HepG2 (cell line): ENCODE results near the gene FN1. TPM values are rescaled to one million over a fixed set of nuclear protein-coding genes. Genes with fewer than 3 reads are reported as not detected.

Source experiments
- ETS1 ChIP-seq: sonication (generic); formaldehyde crosslinking; IDR thresholded peaks from 2 replicates; pipeline ENCODE4 v1.4.0; 2020; ENCODE audit warnings: missing genetic modification reagents
- GATA4 ChIP-seq: sonication (generic); IDR thresholded peaks from 2 replicates; pipeline ENCODE4 v1.6.1; 2016; ENCODE audit warnings: antibody characterized with exemption, low read depth, borderline replicate concordance
- GZF1 ChIP-seq: sonication (generic); formaldehyde crosslinking; IDR thresholded peaks from 2 replicates; pipeline ENCODE4 v1.5.1; 2020; ENCODE audit warnings: mild to moderate bottlenecking, missing genetic modification reagents
- HNF4G ChIP-seq, 2 experiments: sonication (generic) in 1 of 2; formaldehyde crosslinking in 1 of 2; IDR thresholded peaks; 2 replicates each; pipeline versions ENCODE4 v1.4.0 to v1.6.1; 2011 to 2020; ENCODE audit warnings: borderline replicate concordance in 2 of 2, low read depth in 2 of 2, mild to moderate bottlenecking in 2 of 2, low read length in 1 of 2, missing genetic modification reagents in 1 of 2, moderate library complexity in 1 of 2
- KDM5A ChIP-seq: fragments of 200-600 bp; sonication (generic); IDR thresholded peaks from 2 replicates; pipeline ENCODE4 v1.7.0; 2018; ENCODE audit warnings: antibody characterized with exemption, mild to moderate bottlenecking, low read length, borderline replicate concordance
- MAFG ChIP-seq: sonication (generic); formaldehyde crosslinking; IDR thresholded peaks from 2 replicates; pipeline ENCODE4 v1.5.1; 2020; ENCODE audit warnings: mild to moderate bottlenecking, missing genetic modification reagents
- NCOA2 ChIP-seq: sonication (generic); formaldehyde crosslinking; IDR thresholded peaks from 2 replicates; pipeline ENCODE4 v1.8.0; 2022; ENCODE audit warnings: inconsistent platforms
- RXRA ChIP-seq: sonication (generic); formaldehyde crosslinking; IDR thresholded peaks from 2 replicates; pipeline ENCODE4 v1.5.1; 2020; ENCODE audit warnings: missing genetic modification reagents
- YEATS4 ChIP-seq: sonication (generic); formaldehyde crosslinking; IDR thresholded peaks from 2 replicates; pipeline ENCODE4 v1.4.0; 2020; ENCODE audit warnings: missing genetic modification reagents, borderline replicate concordance
- ZFP91 ChIP-seq: sonication (generic); formaldehyde crosslinking; IDR thresholded peaks from 2 replicates; pipeline ENCODE4 v1.9.0; 2022; ENCODE audit warnings: missing genetic modification reagents, mild to moderate bottlenecking, borderline replicate concordance
- ZMAT3 ChIP-seq: sonication (generic); formaldehyde crosslinking; conservative IDR thresholded peaks from 2 replicates; pipeline ENCODE4 v1.7.0; 2021; ENCODE audit warnings: missing genetic modification reagents
- ZNF563 ChIP-seq: sonication (generic); formaldehyde crosslinking; IDR thresholded peaks from 2 replicates; pipeline ENCODE4 v1.8.0; 2022; ENCODE audit warnings: mild to moderate bottlenecking, moderate library complexity, missing genetic modification reagents
- ZNF691 ChIP-seq: sonication (generic); formaldehyde crosslinking; IDR thresholded peaks from 2 replicates; pipeline ENCODE4 v1.4.0; 2020; ENCODE audit warnings: missing genetic modification reagents, low read depth, mild to moderate bottlenecking, borderline replicate concordance
- polyA plus RNA-seq, 8 experiments: library from polyadenylated mRNA; depleted of rRNA in 3 of 8; stranded (reverse) in 7 of 8; unstranded in 1 of 8; fragments of >200 nt; fragmentation: Illumina TruSeq in 4 of 8; extraction: Trizol in 4 of 8; gene quantifications; 2 replicates each; pipeline versions ENCODE4 v1.2.1 to v1.2.3, GENCODE V29; 2011 to 2016; ENCODE audit warnings: low read depth in 4 of 8, missing spikeins in 1 of 8, mixed read lengths in 1 of 8; ENCODE audit not compliant: insufficient read depth in 1 of 8
- total RNA-seq, 5 experiments: library from RNA; depleted of rRNA; stranded (reverse); fragments of >200 nt; fragmentation: Illumina TruSeq; extraction: Trizol; gene quantifications; 2 replicates each; pipeline ENCODE4 v1.2.3, GENCODE V29; 2016; ENCODE audit warnings: low read depth in 1 of 5
- TF ChIP-seq, protein P1 (sequence below), 2 experiments: sonication (generic) in 1 of 2; formaldehyde crosslinking in 1 of 2; IDR thresholded peaks; 2 replicates each; pipeline versions ENCODE4 v1.6.1 to v1.9.0; 2014 to 2022; ENCODE audit warnings: antibody characterized with exemption in 1 of 2, borderline replicate concordance in 1 of 2, inconsistent platforms in 1 of 2, low read depth in 1 of 2, missing genetic modification reagents in 1 of 2
- TF ChIP-seq, protein P2 (sequence below), 2 experiments: sonication (generic) in 1 of 2; formaldehyde crosslinking in 1 of 2; IDR thresholded peaks; 2 replicates each; pipeline versions ENCODE4 v1.5.1 to v1.6.1; 2011 to 2020; ENCODE audit warnings: borderline replicate concordance in 1 of 2, low read depth in 1 of 2, low read length in 1 of 2, mild to moderate bottlenecking in 1 of 2, missing genetic modification reagents in 1 of 2, moderate library complexity in 1 of 2

FN1 gene
- total and polyA plus RNA-seq, 2 of the 13 experiments (the other 11 are each of a cell fraction or from before 2014, with no cell fraction given), result 1,847 to 6,471 TPM

DNA sequence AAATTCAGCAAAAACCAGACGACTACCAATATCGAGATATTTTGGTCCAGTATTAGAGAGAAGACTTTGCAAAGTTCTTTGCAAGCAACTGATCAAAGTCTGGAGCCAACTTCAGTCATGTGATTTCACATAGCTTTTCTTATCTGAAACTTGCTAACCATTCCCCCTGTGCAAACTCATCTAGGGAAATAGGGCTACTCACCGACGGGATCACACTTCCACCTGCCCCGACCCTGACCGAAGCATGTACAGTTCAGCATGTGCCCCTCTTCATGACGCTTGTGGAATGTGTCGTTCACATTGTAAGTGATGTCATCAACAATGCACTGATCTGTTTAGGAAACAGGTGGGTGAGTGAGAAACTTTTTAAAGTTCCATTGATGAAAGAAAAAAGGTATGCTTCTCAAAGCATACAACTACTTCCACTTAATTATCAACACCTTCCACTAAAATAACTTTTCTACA lies 15.4 kb downstream of the FN1 start (continued):
- peak; percentile 56; the same call in 1 of the 2 replicates for TF ChIP-seq HNF4G (IDR thresholded peaks at IDR 0.05; ENCODE audit: borderline replicate concordance, low read depth, low read length)
- TF ChIP-seq HNF4G (CRISPR knock-in tag; IDR thresholded peaks at IDR 0.05; ENCODE audit: borderline replicate concordance, low read depth), result no peak
- peak; percentile 49; the same call in 1 of the 2 replicates for TF ChIP-seq ZMAT3 (CRISPR knock-in tag)
- peak; percentile 47; the same call in 1 of the 2 replicates for TF ChIP-seq GATA4
- TF ChIP-seq RXRA (CRISPR knock-in tag), result peak; percentile 84; the same call in 1 of the 2 replicates
- TF ChIP-seq YEATS4 (CRISPR knock-in tag), result 0 out of 2 replicates have a peak, but pooled peaks have one; percentile 18
- TF ChIP-seq ZNF691 (CRISPR knock-in tag), result peak; percentile 35; the same call in 1 of the 2 replicates
- TF ChIP-seq MAFG (CRISPR knock-in tag), result no peak
- peak; percentile 81 for TF ChIP-seq NCOA2 (CRISPR knock-in tag)
- TF ChIP-seq ETS1 (CRISPR knock-in tag), result no peak
- TF ChIP-seq, protein P1, sequence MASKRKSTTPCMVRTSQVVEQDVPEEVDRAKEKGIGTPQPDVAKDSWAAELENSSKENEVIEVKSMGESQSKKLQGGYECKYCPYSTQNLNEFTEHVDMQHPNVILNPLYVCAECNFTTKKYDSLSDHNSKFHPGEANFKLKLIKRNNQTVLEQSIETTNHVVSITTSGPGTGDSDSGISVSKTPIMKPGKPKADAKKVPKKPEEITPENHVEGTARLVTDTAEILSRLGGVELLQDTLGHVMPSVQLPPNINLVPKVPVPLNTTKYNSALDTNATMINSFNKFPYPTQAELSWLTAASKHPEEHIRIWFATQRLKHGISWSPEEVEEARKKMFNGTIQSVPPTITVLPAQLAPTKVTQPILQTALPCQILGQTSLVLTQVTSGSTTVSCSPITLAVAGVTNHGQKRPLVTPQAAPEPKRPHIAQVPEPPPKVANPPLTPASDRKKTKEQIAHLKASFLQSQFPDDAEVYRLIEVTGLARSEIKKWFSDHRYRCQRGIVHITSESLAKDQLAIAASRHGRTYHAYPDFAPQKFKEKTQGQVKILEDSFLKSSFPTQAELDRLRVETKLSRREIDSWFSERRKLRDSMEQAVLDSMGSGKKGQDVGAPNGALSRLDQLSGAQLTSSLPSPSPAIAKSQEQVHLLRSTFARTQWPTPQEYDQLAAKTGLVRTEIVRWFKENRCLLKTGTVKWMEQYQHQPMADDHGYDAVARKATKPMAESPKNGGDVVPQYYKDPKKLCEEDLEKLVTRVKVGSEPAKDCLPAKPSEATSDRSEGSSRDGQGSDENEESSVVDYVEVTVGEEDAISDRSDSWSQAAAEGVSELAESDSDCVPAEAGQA (IDR thresholded peaks at IDR 0.05; ENCODE audit: low read depth), result peak; percentile 71; the same call in 1 of the 2 replicates
- TF ChIP-seq, protein P1 (CRISPR knock-in tag; IDR thresholded peaks at IDR 0.05; ENCODE audit: borderline replicate concordance), result no peak
- TF ChIP-seq GZF1, result no peak
- no peak for TF ChIP-seq ZFP91 (CRISPR knock-in tag)
- TF ChIP-seq, protein P2, sequence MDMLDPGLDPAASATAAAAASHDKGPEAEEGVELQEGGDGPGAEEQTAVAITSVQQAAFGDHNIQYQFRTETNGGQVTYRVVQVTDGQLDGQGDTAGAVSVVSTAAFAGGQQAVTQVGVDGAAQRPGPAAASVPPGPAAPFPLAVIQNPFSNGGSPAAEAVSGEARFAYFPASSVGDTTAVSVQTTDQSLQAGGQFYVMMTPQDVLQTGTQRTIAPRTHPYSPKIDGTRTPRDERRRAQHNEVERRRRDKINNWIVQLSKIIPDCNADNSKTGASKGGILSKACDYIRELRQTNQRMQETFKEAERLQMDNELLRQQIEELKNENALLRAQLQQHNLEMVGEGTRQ (IDR thresholded peaks at IDR 0.05; ENCODE audit: low read depth, low read length), result no peak
- TF ChIP-seq, protein P2 (CRISPR knock-in tag; IDR thresholded peaks at IDR 0.05; ENCODE audit: borderline replicate concordance), result peak; percentile 59; the same call in 1 of the 2 replicates
- TF ChIP-seq KDM5A, result no peak; the same call in 1 of the 2 replicates
- 0 out of 2 replicates have a peak, but pooled peaks have one; percentile 39 for TF ChIP-seq ZNF563 (CRISPR knock-in tag)
